Heart left ventricle (tissue), 13 donors: ENCODE measurements around the gene KLK1.

Experiments used
- CTCF ChIP-seq, 12 donors: fragments of 200-600 bp; sonication (generic) in 4 of 12; IDR thresholded peaks; one replicate each; pipeline versions ENCODE4 v1.5.0 to v1.8.0; 2018 to 2022; ENCODE audit warnings: antibody characterized with exemption in 12 of 12, mild to moderate bottlenecking in 5 of 12
- POLR2A ChIP-seq, 2 donors: fragments of 450-650 bp; IDR thresholded peaks; one replicate each; pipeline ENCODE4 v1.6.1; 2017; ENCODE audit warnings: antibody characterized with exemption in 2 of 2, mild to moderate bottlenecking in 2 of 2, moderate library complexity in 2 of 2
- donor health status: ischemic (EF 13 %, LVEDD 7.1; RV severe dilation, severe dysfunction).
- donor health status: DM: no; HTN: yes; CAD: no.
- donor health status: DM: no; HTN: no; CAD: no.
- donor health status: ischemic (EF 25% LVEDD 6.9; RV normal size, moderate dysfunction).
- donor health status: ischemic (EF 25% LVEDD 5.7; RV mildly dilated, moderate dysfunction).
- donor health status: ischemic (EF 35%, LVEDD 5.7; RV mildly dilated, moderate dysfunction).
- donor health status: nonischemic (EF 11% LVEDD 7.7; RV severe dilation, severe dysfunction).
- donor health status: DM: yes; HTN: yes; CAD: no.
- donor health status: PGD.
- donor health status: ischemic (EF 29% LVEDD 5.4; RV normal size, mild dysfunction).
- donor health status: nonischemic (EF 23%, LVEDD 6.1; RV moderate dilation, normal function).

DNA sequence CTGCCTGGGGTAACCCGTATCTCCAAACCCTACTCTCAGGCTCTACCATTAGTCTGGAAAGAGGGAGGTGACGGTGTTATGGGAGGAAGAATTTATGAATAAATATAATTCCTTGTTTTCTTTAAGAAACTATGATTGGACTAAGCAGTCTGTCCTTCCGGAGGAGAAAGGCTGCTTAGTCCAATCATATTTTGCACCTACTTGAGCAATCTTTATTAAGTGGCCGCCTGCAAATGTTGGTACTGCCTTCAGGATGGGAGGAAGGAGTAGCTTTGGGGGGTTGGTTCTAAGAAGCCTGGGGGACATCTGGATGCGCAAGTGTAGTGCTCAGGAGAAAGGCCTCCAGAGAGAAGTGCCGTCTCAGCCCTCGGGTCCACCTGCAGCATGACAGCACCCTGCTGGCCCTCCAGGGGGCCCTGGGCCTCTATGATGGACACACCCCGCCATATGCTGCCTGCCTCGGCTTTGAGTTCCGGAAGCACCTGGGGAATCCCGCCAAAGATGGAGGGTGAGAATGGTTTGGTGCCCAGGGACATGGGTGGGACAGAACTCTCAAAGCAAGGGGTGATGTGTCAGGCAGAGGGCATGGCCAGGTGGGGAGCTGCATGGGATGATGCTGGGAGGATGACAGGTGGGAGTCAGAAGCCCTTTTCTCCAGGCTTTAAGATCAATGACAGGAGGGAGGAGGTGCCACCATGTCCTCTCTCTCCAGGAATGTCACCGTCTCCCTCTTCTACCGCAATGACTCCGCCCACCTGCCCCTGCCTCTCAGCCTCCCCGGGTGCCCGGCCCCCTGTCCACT, 29.3 kb downstream of the KLK1 start:
- TF ChIP-seq CTCF (IDR thresholded peaks at IDR 0.05) (no peak), POLR2A (IDR thresholded peaks at IDR 0.05) (no peak)
